C4-2B (cell line): Measurements from ENCODE around the gene ATF3.

Experiments
- ZFX ChIP-seq: fragments of 450-650 bp; IDR thresholded peaks from 2 replicates; pipeline ENCODE4 v1.6.1; 2017
- TF ChIP-seq, protein P1 (sequence below): fragments of 450-650 bp; conservative IDR thresholded peaks from 2 replicates; pipeline ENCODE4 v1.5.1; 2017; ENCODE audit warnings: mild to moderate bottlenecking

DNA sequence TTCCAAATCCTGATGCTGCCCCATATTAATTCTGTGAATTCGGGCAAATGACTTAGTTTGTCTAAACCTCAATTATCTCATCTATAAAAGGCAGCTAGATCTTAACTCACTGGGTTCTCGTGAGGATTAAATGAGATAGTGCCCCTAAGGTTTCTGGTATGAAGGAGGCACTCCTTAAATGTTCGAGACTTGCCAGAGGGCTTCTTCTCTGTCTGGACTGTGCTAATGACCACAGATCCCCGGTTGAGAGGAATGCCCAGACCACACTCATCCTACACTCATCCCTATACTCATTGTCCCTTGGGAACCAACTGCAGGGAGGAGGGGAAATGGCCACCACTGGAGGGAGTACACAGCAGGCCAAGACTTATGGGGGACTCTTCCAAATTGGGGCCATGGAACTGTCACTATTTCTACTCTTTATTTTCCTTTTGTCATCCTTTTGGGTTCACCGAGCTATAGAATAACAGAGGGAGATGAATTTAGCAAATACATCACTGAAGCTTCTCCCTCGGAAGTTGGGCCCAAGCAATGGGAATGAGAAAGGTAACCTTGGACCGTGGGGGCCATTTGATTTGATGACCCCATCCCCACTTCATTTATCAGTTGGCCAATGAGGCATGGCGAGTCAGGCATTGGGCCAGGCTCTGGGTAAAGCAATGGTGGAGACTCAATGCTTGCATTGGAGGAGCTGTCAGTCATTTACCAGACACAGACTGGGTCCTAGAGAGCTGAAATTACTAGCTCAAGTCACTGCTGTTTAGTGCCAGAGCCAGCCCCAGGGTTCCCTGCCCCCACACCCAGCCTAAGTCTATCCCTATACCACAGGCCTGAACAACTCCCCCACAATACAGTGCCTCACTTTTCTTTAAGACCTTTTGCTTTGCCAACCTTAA is 5.1 kb downstream of the ATF3 start:
- TF ChIP-seq, protein P1, sequence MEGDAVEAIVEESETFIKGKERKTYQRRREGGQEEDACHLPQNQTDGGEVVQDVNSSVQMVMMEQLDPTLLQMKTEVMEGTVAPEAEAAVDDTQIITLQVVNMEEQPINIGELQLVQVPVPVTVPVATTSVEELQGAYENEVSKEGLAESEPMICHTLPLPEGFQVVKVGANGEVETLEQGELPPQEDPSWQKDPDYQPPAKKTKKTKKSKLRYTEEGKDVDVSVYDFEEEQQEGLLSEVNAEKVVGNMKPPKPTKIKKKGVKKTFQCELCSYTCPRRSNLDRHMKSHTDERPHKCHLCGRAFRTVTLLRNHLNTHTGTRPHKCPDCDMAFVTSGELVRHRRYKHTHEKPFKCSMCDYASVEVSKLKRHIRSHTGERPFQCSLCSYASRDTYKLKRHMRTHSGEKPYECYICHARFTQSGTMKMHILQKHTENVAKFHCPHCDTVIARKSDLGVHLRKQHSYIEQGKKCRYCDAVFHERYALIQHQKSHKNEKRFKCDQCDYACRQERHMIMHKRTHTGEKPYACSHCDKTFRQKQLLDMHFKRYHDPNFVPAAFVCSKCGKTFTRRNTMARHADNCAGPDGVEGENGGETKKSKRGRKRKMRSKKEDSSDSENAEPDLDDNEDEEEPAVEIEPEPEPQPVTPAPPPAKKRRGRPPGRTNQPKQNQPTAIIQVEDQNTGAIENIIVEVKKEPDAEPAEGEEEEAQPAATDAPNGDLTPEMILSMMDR: no peak
- no peak for TF ChIP-seq ZFX
